Germinal center (tissue), 1 donor: Measurements from ENCODE around the gene RASL12.
"Not testable (repeated sequence)": the region's sequence is repeated elsewhere in the genome, so short reads cannot be mapped to it uniquely, and the experiment has no call there.

Experiments
- DNase-seq: peaks from one replicate; pipeline ENCODE4 v3.0.0; 2012; ENCODE audit warnings: mixed read lengths, low spot score

RASL12 gene, protein sequence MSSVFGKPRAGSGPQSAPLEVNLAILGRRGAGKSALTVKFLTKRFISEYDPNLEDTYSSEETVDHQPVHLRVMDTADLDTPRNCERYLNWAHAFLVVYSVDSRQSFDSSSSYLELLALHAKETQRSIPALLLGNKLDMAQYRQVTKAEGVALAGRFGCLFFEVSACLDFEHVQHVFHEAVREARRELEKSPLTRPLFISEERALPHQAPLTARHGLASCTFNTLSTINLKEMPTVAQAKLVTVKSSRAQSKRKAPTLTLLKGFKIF

DNA sequence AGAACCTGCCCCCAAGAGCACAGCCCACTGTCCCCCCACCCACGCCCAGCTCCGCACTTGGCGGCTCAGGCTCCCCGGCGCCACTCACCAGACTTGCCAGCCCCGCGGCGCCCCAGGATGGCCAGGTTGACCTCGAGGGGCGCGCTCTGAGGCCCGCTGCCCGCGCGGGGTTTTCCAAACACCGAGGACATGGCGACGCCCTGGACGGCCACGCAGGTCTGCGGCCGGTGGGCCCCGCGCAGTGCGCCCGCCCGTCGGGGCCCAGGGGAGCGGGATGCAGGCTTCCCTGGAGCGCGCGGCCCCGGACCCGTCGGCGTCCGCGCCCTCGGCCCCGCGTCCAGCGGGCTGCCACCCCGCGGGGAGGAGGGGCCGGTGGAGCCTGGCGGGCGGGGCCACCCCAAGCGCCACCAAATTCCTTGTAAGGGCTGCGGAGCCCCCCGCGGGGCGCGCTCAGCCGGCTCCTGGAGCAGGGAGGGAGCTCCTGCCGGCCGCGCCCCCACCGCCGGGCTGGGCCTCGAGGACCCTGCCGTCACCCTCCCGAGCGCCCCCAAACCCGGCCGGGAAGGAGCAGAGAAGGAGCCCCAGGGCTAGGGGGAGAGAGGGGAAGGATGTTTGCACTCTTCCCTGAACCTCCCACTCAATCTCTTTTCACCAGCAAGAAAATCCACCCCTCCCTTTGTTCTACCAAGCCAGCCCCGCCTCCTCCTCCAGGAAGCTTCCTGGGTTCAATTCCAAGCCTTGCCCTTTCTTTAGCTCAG lies at the start of gene RASL12:
Gene RASL12 (minus strand): TSS at position 347 of the 758 bp plus-strand sequence. CDS start 156 bp downstream, at position 191.
- no peak for DNase-seq

GRCh38 chr15:65115542-65115941 lies 47.8 kb upstream of the RASL12 start:
- DNase-seq = no peak

DNA sequence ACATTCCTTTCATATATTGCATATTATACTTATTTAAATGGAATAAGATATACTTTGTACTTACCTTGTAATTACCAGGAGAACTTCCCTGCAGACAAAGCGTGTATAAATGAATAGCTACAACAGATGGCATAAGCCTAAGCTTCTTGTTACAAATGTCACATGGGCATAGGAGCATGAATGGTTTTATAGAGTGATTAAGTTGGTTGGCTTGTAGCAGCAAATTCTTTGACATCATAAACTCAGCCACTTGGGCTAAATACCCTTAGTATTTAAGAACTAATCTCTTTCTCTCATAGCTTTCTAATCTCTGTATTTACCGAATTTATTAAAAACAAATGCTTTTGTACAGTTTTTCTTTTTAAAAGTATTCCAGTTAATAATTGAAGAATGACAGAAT lies 47.3 kb upstream of the RASL12 start, which contains the start of gene UBAP1L:
Gene UBAP1L (minus strand): TSS at position 115 of the 400 bp plus-strand sequence. CDS start 8,985 bp downstream, outside the sequence.
- no peak for DNase-seq

GRCh38 chr15:65110676-65111292 lies 43.0 kb upstream of the RASL12 start:
- no peak for DNase-seq

- no peak for DNase-seq
Observed at GRCh38 chr15:65106011-65106590, 38.3 kb upstream of the RASL12 start.

DNA sequence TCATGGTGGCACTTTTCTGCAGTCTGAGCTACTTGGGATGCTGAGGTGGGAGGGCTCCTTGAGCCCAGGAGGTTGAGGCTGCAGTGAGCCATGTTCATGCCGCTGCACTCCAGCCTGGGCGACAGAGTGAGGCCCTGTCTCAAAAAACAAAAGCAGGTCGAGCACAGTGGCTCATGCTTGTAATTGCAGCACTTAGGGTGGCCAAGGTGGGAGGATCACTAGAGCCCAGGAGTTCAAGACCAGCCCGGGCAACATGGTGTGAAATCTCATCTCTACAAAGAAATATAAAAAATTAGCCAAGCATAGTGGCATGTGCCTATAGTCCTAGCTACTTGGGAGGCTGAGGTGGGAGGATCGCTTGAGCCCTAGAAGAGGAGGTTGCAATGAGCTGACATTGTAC lies 37.2 kb upstream of the RASL12 start:
- DNase-seq = no peak

DNA sequence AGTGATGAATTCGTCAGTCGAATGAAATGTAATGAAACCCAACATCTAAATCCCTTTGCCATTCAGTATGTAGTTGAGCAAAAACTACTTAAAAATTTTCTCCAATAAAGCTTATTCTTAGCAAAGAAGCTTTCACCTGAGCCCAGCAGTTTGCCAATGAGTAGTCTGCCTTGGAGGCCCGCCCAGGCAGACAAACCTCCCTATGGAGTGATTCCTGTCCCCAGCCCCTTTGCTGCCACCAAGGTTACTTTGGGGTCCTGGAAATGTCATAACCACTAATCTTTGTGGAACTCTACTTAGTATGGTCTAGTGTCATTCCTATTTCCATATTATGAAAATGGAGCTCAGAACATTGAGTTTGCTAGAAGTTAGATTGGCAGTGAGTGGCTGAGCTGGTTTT lies 35.1 kb upstream of the RASL12 start:
- no peak for DNase-seq

- DNase-seq = no peak
Observed at GRCh38 chr15:65101891-65102708, 34.3 kb upstream of the RASL12 start.

- DNase-seq = peak; percentile 42
Observed at GRCh38 chr15:65101411-65101890, 33.7 kb upstream of the RASL12 start.

GRCh38 chr15:65100442-65100841 lies 32.7 kb upstream of the RASL12 start:
- DNase-seq = no peak

DNA sequence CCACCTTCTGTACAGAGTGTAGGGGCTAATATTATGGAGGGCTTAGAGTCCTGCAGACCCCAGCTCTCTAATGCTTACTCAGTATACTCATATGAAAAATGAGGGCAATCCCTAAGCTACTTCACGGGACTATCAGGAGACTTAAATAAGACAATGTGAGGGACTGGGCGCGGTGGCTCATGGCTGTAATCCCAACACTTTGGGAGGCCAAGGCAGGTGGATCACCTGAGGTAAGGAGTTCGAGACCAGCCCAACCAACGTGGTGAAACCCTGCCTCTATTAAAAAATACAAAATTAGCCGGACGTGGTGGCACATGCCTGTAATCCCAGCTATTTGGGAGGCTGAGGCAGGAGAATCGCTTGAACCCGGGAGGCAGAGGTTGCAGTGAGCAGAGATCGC lies 32.0 kb upstream of the RASL12 start:
- DNase-seq = not testable (repeated sequence)

- no peak for DNase-seq
Observed at GRCh38 chr15:65099336-65099735, 31.5 kb upstream of the RASL12 start.

- no peak for DNase-seq
Observed at GRCh38 chr15:65097651-65098263, 30.0 kb upstream of the RASL12 start.

GRCh38 chr15:65096481-65097385 lies 28.9 kb upstream of the RASL12 start:
- no peak for DNase-seq

- no peak for DNase-seq
Observed at GRCh38 chr15:65095747-65096104, 27.9 kb upstream of the RASL12 start.

DNA sequence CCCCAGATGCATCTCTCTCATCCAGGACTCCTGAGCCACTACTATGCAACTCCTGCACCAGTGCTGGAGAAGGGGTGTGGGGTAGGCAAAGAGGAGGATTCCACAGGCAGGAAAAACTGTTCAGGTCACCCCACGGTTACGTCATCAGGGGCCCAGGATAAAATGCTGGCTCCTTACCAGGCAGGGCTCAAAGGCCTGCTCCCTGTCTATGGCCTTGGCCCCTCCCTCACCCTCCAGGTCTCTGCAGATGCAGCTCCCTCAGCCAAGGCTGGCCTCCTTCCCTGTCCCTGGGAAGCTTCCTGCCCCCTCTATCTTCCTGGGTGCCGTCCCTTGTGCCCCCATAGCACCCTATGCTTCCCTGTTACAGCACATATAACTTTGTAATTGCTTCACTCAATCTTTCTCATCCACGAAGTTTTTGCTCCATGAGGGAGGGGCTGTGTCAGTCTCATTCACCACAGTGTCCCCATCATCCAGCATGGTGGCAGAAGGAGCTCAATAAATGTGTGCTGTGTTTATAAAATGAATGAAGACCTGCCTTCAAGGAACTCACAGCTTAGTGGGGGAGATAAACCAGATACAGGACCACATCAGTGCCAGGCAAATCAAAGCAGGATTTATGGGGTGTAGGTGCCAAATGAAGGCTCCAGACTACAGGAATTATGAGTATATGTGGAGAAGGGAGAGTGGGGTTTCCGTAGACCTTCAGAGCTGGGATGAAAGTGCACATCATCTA lies 27.4 kb upstream of the RASL12 start:
- DNase-seq = no peak

DNA sequence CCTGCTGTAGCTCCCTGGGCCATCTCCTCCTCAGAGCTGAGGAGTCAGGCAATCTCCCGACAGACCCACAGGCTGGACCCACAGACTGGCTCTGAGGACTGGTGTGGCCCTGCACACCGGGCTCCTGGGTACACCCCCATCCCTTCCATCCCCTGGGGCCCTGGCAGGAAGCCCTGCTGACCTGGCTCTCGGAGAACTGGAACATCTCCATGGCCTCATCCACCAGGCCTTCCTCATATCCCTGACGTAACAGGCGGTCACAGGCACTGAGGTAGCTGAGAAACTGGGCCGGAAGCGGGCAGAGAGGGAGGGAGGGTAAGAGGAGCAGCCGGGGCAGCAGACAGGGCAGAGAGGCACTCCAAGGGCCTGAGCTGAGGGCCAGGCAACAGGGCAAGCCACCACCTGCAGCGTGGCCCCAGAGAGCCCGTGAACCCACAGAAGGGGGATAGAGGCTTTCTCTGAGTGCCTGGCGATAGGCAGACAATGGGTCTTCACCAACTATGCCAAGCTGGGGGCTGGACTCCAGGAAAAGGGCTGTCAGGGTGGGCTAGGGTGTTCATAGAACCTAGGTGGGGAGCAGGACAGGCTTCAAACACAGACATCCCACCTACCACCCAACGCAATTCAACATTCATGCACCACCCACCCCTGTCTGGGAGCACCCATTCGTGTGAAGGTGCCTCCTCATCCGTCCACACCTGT lies 26.7 kb upstream of the RASL12 start:
- DNase-seq = no peak

DNA sequence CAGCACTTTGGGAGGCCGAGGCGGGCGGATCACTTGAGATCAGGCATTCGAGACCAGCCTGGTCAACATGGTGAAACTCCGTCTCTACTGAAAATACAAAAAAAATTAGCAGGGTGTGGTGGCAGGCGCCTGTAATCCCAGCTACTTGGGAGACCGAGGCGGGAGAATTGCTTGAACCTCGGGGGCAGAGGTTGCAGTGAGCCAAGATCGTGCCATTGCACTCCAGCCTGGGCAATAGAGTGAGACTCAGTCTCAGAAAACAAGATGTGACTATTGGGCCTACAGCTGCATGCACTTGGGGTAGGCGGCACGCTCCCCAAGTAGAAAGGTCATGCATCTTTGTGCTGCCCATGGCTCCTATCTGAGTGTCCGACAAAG lies 26.0 kb upstream of the RASL12 start:
- DNase-seq = not testable (repeated sequence)
